Erythroblast (primary cell): ENCODE results near the gene IFNG-AS1.

Experiments
- GATA1 ChIP-seq: IDR thresholded peaks from 2 replicates; pipeline ENCODE4 v1.6.1; 2011; ENCODE audit warnings: low read depth, mild to moderate bottlenecking, control low read depth, low read length, moderate library complexity
- POLR2A ChIP-seq: IDR thresholded peaks from 2 replicates; pipeline ENCODE4 v1.6.1; 2011; ENCODE audit warnings: mild to moderate bottlenecking, low read length

DNA sequence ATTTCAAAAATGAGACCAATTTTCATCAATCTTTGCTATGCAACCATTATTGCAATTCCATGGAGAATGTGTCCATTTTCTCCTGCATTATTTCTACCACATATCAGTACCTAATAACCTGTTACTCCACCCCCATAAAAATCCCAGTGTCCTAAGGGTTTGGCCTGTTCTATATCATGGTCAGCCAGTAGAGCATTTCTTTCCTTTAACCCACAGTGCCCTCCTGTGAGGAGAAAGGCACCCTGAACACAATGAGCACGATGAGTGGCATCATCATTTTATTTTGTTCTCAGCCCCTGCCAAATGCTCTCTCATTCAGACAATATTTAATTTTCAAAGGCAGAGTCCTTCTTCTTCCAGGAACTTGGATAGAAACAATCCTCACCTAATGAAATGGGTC lies 11.6 kb upstream of the IFNG-AS1 start:
- TF ChIP-seq POLR2A: no peak
- TF ChIP-seq GATA1: no peak
